HG02973 (cell line): ENCODE results near the gene CFAP100.

Experiments
- ATAC-seq: cut with Tn5 transposase; IDR thresholded peaks from one replicate; pipeline ENCODE4 v1.9.1; 2021; ENCODE audit warnings: moderate library complexity; ENCODE audit not compliant: unreplicated experiment

CFAP100 gene

DNA sequence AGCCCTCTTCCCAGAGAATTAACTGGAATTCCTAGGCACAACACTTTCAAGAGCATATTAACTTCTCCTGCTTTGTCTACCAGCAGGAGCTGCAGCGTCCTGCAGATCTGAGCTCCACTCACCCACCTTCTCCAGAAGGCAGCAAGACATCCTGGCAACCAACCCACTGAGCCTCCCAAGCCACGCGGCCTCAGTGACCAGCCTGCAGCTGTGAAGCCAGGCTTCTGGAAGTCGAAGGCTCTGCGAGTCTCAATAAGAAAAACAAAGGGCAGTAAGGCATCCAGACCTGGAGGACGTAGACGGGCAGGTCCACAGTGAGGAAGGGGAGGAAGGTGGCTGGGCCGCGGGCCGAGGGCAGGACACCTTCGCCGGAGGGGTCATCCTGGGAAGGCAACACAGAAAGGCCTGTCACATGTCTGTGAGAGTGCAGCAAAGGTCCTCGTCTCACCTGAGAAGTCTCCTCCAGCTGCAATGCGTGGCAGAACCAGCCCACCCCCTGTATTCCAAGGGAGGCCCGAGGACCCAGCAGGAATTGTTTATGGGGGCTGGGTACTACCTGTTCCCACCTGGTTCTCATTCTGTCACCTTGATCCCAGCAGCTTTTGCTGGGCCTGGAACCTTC, 44.7 kb downstream of the CFAP100 start:
- no peak for ATAC-seq

DNA sequence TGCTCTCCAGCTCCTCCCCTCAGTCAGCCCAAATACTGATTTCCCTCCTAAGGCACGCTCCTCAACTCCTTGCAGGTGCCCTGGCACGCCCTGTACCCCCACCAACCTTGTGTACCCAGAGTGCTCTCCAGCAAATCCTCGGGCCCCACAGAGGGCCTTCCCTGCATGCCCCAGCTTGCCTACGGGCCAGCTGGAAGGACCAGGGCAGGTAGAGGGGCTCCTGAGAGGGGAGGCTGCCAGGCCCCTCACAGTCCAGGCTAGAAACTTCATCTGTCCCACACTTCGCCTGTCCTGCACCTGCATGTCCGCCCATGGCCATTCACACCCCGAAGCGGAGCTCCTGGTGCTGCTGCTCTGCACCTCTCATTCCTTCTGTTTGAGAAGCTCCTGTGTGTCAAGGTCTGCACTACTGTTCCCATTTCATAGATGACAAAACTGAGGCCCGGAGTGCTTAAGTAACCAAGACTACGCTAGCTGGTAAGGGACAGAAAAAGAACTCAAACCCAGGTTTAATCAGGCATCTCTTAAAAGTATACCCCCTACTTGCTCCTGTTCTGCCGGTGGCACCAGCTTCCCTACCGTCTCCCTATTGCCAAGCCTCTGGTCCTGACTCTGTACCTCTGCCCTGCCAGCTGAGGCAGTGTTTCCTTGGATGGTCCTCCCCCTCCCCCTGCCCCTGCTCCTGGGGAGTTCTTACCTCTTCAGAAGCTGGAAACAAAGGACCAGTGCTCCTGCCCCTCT, 45.4 kb downstream of the CFAP100 start:
- no peak for ATAC-seq

- ATAC-seq, result no peak
Observed at GRCh38 chr3:126440709-126440995, 45.9 kb downstream of the CFAP100 start.

DNA sequence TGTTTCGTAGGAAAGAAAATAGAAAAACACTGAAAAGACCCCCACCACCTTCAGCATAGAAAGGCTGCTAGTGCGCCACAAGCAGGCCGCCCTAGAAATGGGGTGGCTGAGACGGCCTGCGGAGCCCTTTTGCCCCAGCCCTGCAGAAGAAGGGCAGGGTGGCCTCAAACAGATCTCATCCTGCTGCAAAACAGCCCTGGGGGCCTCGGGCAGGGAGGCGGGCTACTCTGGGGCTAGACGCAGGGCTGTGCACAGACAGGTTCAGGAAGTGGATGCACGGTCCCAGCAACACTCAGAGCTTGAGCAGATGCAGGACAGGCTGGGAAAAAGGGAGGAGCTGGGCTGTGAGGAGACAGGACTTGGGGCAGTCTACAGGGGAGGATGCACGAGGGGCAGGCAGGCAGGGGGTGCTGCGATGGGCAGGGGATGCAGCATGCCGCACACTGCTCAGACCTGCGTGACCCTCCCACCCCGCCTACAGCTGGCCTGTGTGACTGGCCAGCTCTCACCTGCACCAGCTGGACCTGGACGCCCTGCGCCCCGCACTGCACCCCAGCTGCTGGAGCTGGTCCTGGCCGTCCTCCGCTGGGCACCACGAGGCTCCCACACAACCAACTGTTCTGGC, 46.7 kb downstream of the CFAP100 start:
- no peak for ATAC-seq

DNA sequence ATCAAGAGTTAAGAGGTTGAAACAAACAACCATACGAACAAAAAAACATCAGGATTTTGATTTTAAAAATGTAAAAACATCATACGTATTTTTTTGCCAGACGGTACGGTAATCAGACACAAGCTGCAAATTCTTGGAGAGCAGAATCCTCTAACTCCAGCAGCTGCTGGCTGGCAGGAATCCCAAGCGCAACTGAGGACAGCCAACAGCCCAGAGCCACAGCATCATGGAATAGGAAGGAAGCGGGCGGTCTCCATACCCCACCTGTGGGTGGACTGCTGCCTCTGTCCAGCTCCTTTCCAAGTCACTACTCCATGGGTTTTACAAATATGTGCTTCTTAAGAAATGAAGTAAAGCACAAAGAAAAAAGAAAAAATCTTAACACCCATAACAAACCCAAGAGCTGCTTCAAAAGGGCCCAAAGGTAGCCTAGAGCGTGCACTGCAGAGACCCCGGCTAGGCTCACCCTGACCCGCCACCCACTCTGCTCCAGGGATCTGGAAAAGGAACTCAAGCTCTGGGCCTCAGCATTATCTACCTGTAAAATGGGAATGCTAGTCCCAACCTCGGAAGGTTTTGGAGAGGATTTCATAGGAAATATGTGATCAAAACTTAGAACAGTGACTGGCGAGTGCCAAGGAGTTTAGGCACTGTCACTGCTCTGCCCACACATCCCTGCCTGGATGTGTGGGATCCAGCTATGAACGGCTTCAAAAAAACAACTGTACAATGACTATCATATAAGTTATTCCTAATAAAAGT, 47.6 kb downstream of the CFAP100 start:
- ATAC-seq, result no peak

DNA sequence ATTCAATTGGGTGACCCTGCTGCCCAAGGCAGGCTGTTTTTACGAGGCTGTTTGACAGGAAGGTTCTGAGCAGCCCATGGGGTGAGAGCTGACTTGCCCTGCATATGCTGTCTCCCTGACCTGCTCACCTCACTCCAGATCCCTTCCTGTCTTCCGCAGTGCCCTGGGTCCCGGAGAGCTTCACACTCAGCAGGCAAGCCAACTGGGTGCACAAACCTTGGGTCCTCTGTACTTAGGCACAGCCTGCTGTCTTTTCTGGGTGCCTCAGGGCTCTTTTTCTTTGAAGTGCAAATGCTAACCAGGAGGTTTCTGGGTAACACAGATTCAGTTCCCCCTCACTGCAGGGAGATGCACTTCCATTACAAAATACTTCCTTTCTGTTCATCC, 48.1 kb downstream of the CFAP100 start:
- no peak for ATAC-seq

DNA sequence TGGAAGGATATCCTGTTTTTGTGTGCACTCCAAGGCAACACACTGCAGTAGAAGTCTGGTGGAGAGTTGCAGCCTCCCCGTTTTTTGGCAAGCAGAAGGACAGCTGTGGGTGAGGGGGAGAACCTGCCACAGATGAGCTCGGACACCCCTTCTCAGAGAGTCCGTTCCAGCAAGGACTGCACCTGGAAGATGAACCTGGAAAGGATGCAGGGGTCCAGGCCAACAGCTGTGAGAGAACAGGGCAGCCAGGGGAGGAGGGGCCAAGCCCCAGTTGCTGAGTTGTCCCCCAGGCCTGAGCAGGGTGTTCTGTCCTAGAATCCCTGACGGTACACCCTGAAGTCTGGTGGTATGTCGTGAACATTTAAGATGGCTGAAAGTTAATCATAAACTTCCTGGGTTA, 50.8 kb downstream of the CFAP100 start:
- ATAC-seq, result no peak

DNA sequence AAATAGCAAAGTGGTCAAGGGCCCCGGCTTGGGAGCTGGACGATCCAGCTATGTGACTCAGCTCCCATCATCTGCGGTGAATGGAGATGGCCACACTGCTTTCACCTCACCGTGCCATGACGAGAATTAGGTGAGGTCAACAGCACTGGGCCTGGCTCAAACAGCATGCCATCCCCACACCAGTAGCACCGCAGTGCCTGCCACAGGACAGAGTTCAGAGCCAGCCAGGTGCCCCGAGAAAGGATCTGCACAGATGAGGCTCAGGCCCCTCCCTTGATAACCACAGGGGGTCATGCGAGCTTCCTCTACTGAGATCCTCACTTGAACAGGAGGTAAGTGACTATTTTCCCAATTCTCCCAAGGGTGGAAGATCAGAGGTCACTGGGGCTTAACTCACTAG, 51.6 kb downstream of the CFAP100 start:
- ATAC-seq, result no peak

DNA sequence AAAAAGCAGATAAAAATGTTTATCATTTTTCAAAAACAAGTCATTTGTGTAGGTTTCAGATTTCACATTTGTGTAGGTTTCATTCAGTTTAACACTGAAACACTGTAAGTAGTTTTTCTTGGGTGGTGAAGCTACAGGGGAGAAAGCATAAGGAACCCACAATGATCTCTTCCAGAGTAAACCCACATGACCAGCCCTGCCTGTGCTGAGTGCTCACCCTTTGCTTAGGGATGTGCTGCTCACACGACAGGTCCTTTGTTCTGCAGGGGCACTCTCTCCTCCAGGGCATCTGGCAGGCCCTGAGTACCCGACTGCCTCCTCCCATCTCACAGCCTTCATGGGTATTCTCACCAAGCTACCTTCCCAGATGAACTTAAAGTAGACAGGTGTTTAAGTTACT, 52.1 kb downstream of the CFAP100 start:
- ATAC-seq, result no peak

DNA sequence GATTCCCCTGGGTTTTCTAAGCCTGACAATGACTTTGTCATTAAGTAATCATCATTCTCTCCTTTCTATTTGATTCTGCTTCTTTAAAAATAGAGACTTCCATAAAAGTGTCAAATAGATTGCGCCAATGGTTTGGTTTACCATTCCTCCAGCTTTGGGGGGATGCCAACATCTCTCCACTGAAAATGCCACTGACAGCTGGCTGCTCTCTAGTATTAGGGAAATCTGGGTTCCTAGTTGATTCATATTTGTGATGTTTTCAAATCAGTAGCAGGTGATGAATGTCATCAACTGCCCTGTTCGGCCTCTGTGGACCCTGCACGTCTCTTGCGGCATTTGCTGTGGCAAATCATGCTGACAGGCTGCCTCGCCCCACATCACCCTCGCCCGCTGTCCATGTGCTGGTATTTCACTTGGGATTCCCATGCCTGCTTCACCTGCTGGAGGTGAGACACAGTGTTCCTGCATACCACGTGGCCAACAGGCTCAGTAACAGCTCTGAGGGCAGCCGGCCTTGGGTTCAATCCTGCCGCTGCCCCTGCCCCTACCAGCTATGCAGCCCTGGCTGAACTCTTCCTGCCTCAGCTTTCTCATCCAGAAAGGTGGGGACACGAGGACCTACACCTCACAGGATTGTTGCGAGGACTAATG, 52.9 kb downstream of the CFAP100 start:
- no peak for ATAC-seq

- ATAC-seq, result no peak
Observed at GRCh38 chr3:126448136-126448892, 53.6 kb downstream of the CFAP100 start.

- ATAC-seq, result no peak
Observed at GRCh38 chr3:126448893-126449180, 54.1 kb downstream of the CFAP100 start.

- no peak for ATAC-seq
Observed at GRCh38 chr3:126449621-126450051, 54.9 kb downstream of the CFAP100 start.

DNA sequence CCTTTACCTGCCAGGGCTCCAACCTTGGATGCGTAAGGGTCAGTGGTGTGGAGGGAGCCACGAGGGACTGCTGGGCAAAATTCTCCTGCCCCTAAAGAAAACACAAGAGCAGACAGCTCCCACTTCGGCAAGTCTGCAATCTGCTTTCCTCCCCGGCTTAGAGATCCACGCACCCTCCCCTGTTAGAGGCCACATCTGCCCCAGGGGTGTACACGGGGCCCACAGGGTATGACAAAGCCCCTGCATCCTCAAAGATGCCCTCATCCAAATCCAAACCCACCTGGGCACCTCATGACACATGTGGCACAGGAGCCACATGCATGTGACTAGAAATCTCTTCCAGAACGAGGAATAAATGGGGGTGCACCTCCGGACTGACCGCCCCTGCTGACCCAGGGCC, 55.5 kb downstream of the CFAP100 start:
- ATAC-seq, result no peak

DNA sequence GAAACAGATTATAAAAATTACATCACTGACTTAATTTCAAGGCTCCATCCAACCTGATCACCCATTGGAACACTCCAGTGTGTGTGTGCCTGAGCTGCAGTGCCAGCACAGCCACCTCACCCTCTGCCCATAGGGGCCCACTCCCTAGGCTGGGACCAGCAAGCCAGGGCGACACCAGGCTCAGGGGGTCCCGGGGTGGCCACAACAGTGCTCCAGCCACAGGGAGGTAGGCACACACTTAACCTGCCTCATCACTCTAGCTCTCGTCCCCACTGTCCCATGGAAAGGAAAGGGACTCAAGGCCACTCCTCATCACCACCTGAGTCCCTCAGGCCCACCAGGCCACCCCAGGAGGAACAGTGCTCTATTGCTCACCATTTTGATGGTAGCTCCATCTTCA, 56.0 kb downstream of the CFAP100 start:
- no peak for ATAC-seq

DNA sequence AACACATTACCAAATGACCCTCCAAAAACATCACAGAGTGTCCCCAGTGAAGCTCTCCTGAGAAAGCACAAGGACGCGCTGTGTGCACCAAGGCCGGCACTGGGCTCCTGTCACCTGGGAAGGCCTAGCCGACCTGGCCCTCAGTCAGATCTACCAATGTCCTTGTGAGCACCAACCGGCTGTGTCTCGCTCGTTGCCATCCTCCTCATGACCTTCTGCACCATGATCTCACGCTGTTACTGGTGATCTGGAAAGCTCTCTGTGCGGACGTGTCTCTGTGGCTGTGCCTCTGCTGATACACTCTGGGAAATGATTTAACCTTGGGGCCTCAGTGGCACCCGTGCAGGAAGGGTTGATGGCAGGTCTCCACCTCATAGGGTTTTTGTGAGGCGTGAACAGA, 56.8 kb downstream of the CFAP100 start:
- no peak for ATAC-seq

DNA sequence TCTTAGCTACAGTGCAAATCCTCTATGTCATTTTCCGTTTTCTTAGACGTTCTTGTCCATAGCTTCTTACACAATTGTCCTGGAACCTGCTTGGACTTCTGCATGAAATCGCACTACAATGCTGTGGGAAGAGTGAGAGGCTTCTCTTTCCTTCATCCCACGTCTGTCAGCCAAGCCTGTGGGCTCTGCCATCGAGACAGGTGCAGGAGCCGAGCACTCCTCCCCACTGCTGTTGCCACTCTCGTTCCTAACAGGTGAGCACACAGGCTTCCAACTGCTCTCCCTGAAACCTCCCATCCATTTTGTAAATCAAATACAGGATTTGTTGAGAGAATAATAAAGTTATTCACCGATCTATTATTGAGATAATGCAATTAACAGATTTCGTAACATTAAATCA, 57.5 kb downstream of the CFAP100 start:
- no peak for ATAC-seq

DNA sequence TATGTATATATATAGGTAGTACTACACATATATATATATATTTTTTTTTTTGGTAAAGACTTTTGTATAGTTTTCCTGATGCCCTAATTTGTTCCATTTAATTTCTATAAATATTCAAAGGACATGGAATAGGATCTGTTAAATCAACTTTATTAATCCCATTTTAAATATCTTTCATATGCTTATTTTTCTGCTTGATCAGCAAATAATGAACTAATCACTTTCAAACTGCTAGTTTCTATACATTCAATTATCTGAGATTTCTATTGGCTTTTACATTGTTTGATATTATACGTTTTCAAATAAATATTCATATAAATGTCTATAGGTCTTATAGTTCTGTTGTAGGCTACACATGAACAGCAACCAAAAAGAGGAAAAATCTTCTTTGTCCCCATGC, 59.3 kb downstream of the CFAP100 start:
- ATAC-seq, result no peak

DNA sequence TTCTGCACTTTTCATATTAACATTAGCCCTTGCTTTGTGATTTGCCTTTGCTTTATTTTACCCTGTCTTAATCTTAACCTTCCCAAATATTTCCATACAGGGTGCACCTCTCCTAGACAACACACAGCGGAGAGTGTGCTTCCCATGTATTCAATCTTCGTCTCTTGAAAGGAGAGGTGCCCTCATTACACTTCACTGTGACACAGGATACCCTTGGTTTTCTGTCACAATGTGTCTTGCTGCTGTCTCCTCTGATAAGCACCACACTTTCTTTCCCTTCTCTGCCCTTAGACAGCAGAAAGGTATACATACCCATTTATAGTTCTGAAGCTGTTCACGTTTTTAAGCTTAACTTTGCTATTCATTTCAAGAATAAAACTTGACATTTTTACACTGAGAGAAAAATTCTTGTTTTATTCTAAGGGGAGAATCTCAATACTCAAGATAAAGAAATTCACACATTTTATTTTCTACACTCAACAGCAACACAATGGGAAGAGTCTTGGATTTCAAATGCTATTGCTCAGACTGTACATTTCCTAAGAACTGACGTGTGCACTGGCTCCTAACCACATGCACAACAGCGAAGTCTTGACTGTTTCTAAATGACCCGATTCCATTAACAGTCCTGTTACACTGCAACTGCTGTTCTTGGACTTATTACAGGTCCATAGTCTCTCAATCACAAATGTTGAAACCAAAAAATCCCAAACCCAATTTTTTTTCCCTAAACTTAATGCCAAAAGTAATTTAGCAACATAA, 59.9 kb downstream of the CFAP100 start:
- ATAC-seq, result no peak

DNA sequence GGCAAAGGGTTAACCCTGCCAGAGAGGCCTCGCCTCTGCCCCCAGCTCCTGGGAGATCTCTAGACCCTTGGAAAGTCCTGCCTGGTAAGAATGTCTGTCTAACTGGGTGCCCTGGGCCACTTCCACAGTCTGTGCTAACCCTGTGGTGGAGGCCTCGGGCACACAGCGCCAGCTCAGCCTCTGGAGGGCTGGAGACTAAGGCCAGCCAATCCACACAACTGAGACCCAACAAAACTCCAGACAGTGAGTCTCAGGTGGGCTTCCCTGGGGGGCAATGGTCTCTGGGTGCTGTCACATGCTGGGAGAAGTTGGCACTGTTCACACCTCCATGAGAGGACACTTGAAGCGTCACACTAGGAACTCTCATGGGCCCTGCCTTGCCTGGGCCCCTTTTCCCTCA, 61.5 kb downstream of the CFAP100 start:
- ATAC-seq, result no peak
